Endodermal cell (in vitro differentiated cells): Measurements from ENCODE around the gene POLR3E. TPM values are rescaled to one million over a fixed set of nuclear protein-coding genes. Genes with fewer than 3 reads are reported as not detected.

Experiments used
- DNase-seq: peaks from one replicate; pipeline ENCODE4 v3.0.0-alpha.2; 2017
- H3K27ac ChIP-seq: 2 replicates; pipeline ENCODE4 v1.5.1; 2013; ENCODE audit warnings: mild to moderate bottlenecking, low read depth, low read length, moderate library complexity
- H3K27me3 ChIP-seq: 2 replicates; pipeline ENCODE4 v1.6.1; 2013; ENCODE audit warnings: mild to moderate bottlenecking, low read length, moderate library complexity; ENCODE audit not compliant: insufficient read depth, control insufficient read depth, poor library complexity, severe bottlenecking
- H3K36me3 ChIP-seq: 2 replicates; pipeline ENCODE4 v1.7.0; 2013; ENCODE audit warnings: mild to moderate bottlenecking, low read length, moderate library complexity; ENCODE audit not compliant: control insufficient read depth, insufficient read depth
- H3K4me1 ChIP-seq: one replicate; pipeline ENCODE4 v1.7.0; 2013; ENCODE audit warnings: low read length; ENCODE audit not compliant: control insufficient read depth, insufficient read depth
- H3K4me3 ChIP-seq: 2 replicates; pipeline ENCODE4 v1.5.1; 2013; ENCODE audit warnings: mild to moderate bottlenecking, low read length, moderate library complexity
- H3K9ac ChIP-seq: 2 replicates; pipeline ENCODE4 v1.6.1; 2013; ENCODE audit warnings: mild to moderate bottlenecking, low read length, moderate library complexity; ENCODE audit not compliant: poor library complexity, severe bottlenecking; ENCODE audit errors: extremely low read depth
- H3K9me3 ChIP-seq: 2 replicates; pipeline ENCODE4 v1.6.1; 2013; ENCODE audit warnings: mild to moderate bottlenecking, low read length, moderate library complexity; ENCODE audit not compliant: control insufficient read depth
- H3K27ac Mint-ChIP-seq: 2 replicates; pipeline ENCODE4 v1.8.0; 2020; ENCODE audit warnings: mixed read lengths
- H3K27me3 Mint-ChIP-seq: 2 replicates; pipeline ENCODE4 v1.8.0; 2021; ENCODE audit warnings: mild to moderate bottlenecking, mixed read lengths; ENCODE audit not compliant: insufficient read depth
- H3K36me3 Mint-ChIP-seq: 2 replicates; pipeline ENCODE4 v1.8.0; 2020; ENCODE audit warnings: low read depth, mixed read lengths
- H3K4me1 Mint-ChIP-seq: 2 replicates; pipeline ENCODE4 v1.8.0; 2020; ENCODE audit warnings: mixed read lengths
- H3K4me3 Mint-ChIP-seq: 2 replicates; pipeline ENCODE4 v1.8.0; 2020; ENCODE audit warnings: mild to moderate bottlenecking, moderate library complexity, mixed read lengths
- H3K9me3 Mint-ChIP-seq: 2 replicates; pipeline ENCODE4 v1.8.0; 2020; ENCODE audit warnings: mild to moderate bottlenecking, mixed read lengths
- WGBS, 2 experiments: methylation state at CpG; one replicate each; pipeline versions ENCODE4 v1.1.5 to v1.1.7; 2013; ENCODE audit warnings: missing lambda C conversion rate in 2 of 2, mixed read lengths in 1 of 2; ENCODE audit not compliant: insufficient coverage in 1 of 2, insufficient read length in 1 of 2; 5-methylcytosine and 5-hydroxymethylcytosine counted together
- total RNA-seq, 2 donors: library from RNA; stranded (reverse); fragmentation: NEBNext Ultra II Directional in 1 of 2; extraction: Animal tissue kit (Norgen Biotek cat#: 25700) in 1 of 2; gene quantifications; 2 replicates in 1 of 2; 3 replicates in 1 of 2; pipeline ENCODE4 v1.2.1, GENCODE V29; 2021
- TF ChIP-seq, protein P1 (sequence below): fragments of 200-600 bp; sonication (generic); conservative IDR thresholded peaks from 2 replicates; pipeline ENCODE4 v1.5.0; 2021; ENCODE audit warnings: antibody characterized with exemption, mild to moderate bottlenecking

POLR3E gene
- total RNA-seq, 2 donors from 2014 or later = 73.1 to 73.6 TPM

- Mint-ChIP-seq H3K27ac (no peak overlapping the region), H3K4me1 (no peaks in the 10 kb centered on the region), H3K4me3 (no peak overlapping the region), H3K27me3 (no peaks in the 10 kb centered on the region), H3K36me3 (peaks cover 58% of the 10 kb centered on the region), H3K9me3 (no peaks in the 10 kb centered on the region)
- Histone ChIP-seq H3K9ac (no peak overlapping the region), H3K36me3 (peaks cover 63% of the 10 kb centered on the region), H3K4me1 (no peaks in the 10 kb centered on the region), H3K9me3 (no peaks in the 10 kb centered on the region), H3K27me3 (no peaks in the 10 kb centered on the region), H3K4me3 (no peak overlapping the region), H3K27ac (no peak overlapping the region)
- 94 to 98% methylated on average over 9 to 24 of the region's 24 CpGs for WGBS, 2 experiments
- peak; percentile 34 for DNase-seq
- TF ChIP-seq, protein P1, sequence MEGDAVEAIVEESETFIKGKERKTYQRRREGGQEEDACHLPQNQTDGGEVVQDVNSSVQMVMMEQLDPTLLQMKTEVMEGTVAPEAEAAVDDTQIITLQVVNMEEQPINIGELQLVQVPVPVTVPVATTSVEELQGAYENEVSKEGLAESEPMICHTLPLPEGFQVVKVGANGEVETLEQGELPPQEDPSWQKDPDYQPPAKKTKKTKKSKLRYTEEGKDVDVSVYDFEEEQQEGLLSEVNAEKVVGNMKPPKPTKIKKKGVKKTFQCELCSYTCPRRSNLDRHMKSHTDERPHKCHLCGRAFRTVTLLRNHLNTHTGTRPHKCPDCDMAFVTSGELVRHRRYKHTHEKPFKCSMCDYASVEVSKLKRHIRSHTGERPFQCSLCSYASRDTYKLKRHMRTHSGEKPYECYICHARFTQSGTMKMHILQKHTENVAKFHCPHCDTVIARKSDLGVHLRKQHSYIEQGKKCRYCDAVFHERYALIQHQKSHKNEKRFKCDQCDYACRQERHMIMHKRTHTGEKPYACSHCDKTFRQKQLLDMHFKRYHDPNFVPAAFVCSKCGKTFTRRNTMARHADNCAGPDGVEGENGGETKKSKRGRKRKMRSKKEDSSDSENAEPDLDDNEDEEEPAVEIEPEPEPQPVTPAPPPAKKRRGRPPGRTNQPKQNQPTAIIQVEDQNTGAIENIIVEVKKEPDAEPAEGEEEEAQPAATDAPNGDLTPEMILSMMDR = no peak
Observed at GRCh38 chr16:22323959-22324786, 27.0 kb downstream of the POLR3E start.

DNA sequence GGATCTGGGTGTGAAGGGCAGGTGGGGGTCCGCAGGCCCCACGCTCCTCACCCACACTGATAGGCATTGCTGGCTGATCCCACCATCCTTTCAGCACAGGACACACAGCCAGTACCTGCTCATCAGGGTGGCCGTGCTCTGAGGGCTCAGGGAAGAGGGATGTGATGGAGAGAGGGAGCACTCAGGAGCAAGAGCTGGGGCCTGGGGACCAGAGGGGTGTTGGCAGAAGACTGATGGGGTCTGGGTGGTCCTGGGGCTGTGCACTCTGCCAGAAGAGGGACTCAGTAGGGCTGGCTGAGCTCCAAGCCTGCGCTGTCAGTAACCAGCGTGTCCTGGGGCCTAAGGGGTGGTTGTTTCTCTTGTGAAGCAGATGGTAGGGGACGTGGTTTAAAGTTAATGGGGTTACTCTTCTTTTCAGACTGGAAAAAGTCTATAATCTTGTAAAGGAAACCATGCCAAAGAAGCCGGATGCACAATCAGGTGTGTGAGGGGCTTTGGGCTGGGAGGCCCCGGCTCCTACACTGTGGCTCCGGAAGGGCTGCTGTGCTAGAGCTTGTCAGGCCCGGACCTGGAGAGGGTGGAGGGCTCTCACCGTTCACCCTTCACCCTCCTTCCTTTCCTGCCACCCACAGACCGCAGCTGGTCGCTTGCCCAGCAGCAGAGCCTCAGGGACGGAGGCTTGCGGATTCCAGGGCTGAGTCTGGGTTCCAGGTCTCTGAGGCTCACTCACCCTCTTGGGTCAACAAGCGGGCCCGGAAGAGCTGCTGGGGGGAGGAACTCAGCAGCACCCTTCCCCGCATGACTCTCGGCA is 27.8 kb downstream of the POLR3E start:
- no peak overlapping the region for H3K9ac ChIP-seq
- peak; percentile 24 for DNase-seq
- no peaks in the 10 kb centered on the region for H3K4me1 ChIP-seq
- H3K36me3 Mint-ChIP-seq = peaks cover 60% of the 10 kb centered on the region
- H3K36me3 ChIP-seq = peaks cover 64% of the 10 kb centered on the region
- H3K27me3 Mint-ChIP-seq = no peaks in the 10 kb centered on the region
- no peak overlapping the region for H3K27ac ChIP-seq
- TF ChIP-seq, protein P1 = no peak
- H3K4me1 Mint-ChIP-seq = no peaks in the 10 kb centered on the region
- no peaks in the 10 kb centered on the region for H3K9me3 ChIP-seq
- 98 to 100% methylated on average over 7 to 19 of the region's 19 CpGs for WGBS, 2 experiments
- H3K27ac Mint-ChIP-seq = no peak overlapping the region
- H3K9me3 Mint-ChIP-seq = no peaks in the 10 kb centered on the region
- H3K4me3 Mint-ChIP-seq = no peak overlapping the region
- H3K27me3 ChIP-seq = no peaks in the 10 kb centered on the region
- no peak overlapping the region for H3K4me3 ChIP-seq

DNA sequence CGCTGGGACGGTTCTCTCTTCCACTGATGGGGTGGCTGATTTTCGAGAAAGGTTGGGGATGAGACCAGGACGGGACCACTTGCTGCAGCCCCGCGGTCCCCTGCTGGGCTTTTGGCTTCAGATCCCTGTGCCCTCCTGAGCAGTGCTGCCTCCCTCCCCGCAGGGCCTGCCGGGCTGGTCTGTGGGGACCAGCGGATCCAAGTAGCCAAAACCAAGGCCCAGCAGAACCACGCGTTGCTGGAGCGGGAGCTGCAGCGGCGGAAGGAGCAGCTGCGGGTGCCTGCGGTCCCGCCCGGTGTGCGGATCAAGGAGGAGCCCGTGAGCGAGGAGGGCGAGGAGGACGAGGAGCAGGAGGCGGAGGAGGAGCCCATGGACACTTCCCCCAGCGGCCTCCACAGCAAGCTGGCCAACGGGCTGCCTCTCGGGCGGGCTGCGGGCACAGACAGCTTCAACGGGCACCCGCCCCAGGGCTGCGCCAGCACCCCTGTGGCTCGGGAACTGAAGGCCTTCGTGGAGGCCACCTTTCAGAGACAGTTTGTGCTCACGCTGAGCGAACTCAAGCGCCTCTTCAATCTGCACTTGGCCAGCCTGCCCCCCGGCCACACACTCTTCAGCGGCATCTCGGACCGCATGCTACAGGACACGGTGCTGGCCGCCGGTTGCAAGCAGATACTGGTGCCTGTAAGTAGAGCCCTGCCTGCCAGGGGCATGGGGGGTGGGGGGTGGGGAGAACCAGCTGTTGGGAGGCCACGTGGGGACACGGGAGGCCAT is 28.6 kb downstream of the POLR3E start:
- H3K9me3 ChIP-seq = no peaks in the 10 kb centered on the region
- H3K36me3 Mint-ChIP-seq = peaks cover 64% of the 10 kb centered on the region
- no peak overlapping the region for H3K9ac ChIP-seq
- 94 to 98% methylated on average over 18 to 46 of the region's 46 CpGs for WGBS, 2 experiments
- H3K27me3 ChIP-seq = no peaks in the 10 kb centered on the region
- no peak overlapping the region for H3K4me3 ChIP-seq
- TF ChIP-seq, protein P1 = no peak
- H3K4me1 ChIP-seq = no peaks in the 10 kb centered on the region
- H3K27ac Mint-ChIP-seq = no peak overlapping the region
- no peak overlapping the region for H3K4me3 Mint-ChIP-seq
- DNase-seq = peak; percentile 50
- no peaks in the 10 kb centered on the region for H3K9me3 Mint-ChIP-seq
- no peaks in the 10 kb centered on the region for H3K4me1 Mint-ChIP-seq
- H3K27ac ChIP-seq = no peak overlapping the region
- peaks cover 71% of the 10 kb centered on the region for H3K36me3 ChIP-seq
- H3K27me3 Mint-ChIP-seq = no peaks in the 10 kb centered on the region
